ENCODE results near the gene NHERF1. TPM values are rescaled to one million over a fixed set of nuclear protein-coding genes. Genes with fewer than 3 reads are reported as not detected.

Gene NHERF1
- total and polyA plus RNA-seq, 2 of the 13 experiments (the other 11 are each of a cell fraction or from before 2014, with no cell fraction given) = 169 to 269 TPM

- TF ChIP-seq ZNF737 (CRISPR knock-in tag; IDR thresholded peaks at IDR 0.05; ENCODE audit: borderline replicate concordance) (no peak), IRF9 (CRISPR knock-in tag; IDR thresholded peaks at IDR 0.05; ENCODE audit: borderline replicate concordance) (peak; percentile 32; the same call in 1 of the 2 replicates), CREB3 (CRISPR knock-in tag; IDR thresholded peaks at IDR 0.05) (no peak), ARNT (IDR thresholded peaks at IDR 0.05) (no peak), PRDM15 (CRISPR knock-in tag; IDR thresholded peaks at IDR 0.05) (no peak), GMEB1 (CRISPR knock-in tag; IDR thresholded peaks at IDR 0.05; ENCODE audit: borderline replicate concordance) (no peak), SRSF1 (optimal IDR thresholded peaks at IDR 0.05; ENCODE audit: low read depth, low read length) (no peak), THAP11 (CRISPR knock-in tag; IDR thresholded peaks at IDR 0.05) (0 out of 2 replicates have a peak, but pooled peaks have one; percentile 55), THAP9 (CRISPR knock-in tag; IDR thresholded peaks at IDR 0.05; ENCODE audit: borderline replicate concordance) (no peak), ZSCAN5A (CRISPR knock-in tag; IDR thresholded peaks at IDR 0.05; ENCODE audit: borderline replicate concordance) (no peak), ZNF777 (CRISPR knock-in tag; IDR thresholded peaks at IDR 0.05) (0 out of 2 replicates have a peak, but pooled peaks have one; percentile 1), KLF11 (CRISPR knock-in tag; IDR thresholded peaks at IDR 0.05) (0 out of 2 replicates have a peak, but pooled peaks have one; percentile 28), ARNTL (CRISPR knock-in tag; IDR thresholded peaks at IDR 0.05) (0 out of 2 replicates have a peak, but pooled peaks have one; percentile 49), ZNF343 (CRISPR knock-in tag; IDR thresholded peaks at IDR 0.05) (no peak)
These were observed 10.1 kb upstream of the NHERF1 start (continued) for GRCh38 chr17:74738051-74738996.
